ENCODE data around the gene CTSD. TPM values are rescaled to one million over a fixed set of nuclear protein-coding genes. Genes with fewer than 3 reads are reported as not detected.

CTSD gene
- polyA plus RNA-seq, 1 donor from 2014 or later = 30.5 TPM

GRCh38 chr11:1756791-1757771, 6.6 kb downstream of the CTSD start:
- H3K27me3 ChIP-seq (ENCODE audit: insufficient read depth, low read depth, low read length) = no peaks in the 10 kb centered on the region
- no peak overlapping the region for H3K4me3 ChIP-seq (ENCODE audit: low read length)
- no peaks in the 10 kb centered on the region for H3K79me2 ChIP-seq (replicated peaks; ENCODE audit: insufficient read depth, low read length)
- no peaks in the 10 kb centered on the region for H3K9me2 ChIP-seq (ENCODE audit: insufficient read depth, low read length)
- H3K4me2 ChIP-seq (ENCODE audit: low read length) = no peak overlapping the region
- no peak overlapping the region for H3K27ac ChIP-seq (ENCODE audit: low read length)
- no peaks in the 10 kb centered on the region for H3F3A ChIP-seq (ENCODE audit: insufficient read depth, low read length, poor library complexity, severe bottlenecking)
- no peak overlapping the region for H2AFZ ChIP-seq (ENCODE audit: low read depth, low read length)
- no peaks in the 10 kb centered on the region for H3K36me3 ChIP-seq (ENCODE audit: insufficient read depth, low read length)
- H4K20me1 ChIP-seq (ENCODE audit: insufficient read depth) = no peaks in the 10 kb centered on the region
- TF ChIP-seq TAF1 (IDR thresholded peaks at IDR 0.05; ENCODE audit: low read depth) = no peak
- TF ChIP-seq POLR2AphosphoS5 (IDR thresholded peaks at IDR 0.05) = no peak
- no peak for TF ChIP-seq SMC3 (conservative IDR thresholded peaks at IDR 0.05; ENCODE audit: poor library complexity)
- TF ChIP-seq, protein P1, sequence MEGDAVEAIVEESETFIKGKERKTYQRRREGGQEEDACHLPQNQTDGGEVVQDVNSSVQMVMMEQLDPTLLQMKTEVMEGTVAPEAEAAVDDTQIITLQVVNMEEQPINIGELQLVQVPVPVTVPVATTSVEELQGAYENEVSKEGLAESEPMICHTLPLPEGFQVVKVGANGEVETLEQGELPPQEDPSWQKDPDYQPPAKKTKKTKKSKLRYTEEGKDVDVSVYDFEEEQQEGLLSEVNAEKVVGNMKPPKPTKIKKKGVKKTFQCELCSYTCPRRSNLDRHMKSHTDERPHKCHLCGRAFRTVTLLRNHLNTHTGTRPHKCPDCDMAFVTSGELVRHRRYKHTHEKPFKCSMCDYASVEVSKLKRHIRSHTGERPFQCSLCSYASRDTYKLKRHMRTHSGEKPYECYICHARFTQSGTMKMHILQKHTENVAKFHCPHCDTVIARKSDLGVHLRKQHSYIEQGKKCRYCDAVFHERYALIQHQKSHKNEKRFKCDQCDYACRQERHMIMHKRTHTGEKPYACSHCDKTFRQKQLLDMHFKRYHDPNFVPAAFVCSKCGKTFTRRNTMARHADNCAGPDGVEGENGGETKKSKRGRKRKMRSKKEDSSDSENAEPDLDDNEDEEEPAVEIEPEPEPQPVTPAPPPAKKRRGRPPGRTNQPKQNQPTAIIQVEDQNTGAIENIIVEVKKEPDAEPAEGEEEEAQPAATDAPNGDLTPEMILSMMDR (IDR thresholded peaks at IDR 0.05; ENCODE audit: poor library complexity, severe bottlenecking) = no peak
- TF ChIP-seq EP300 (conservative IDR thresholded peaks at IDR 0.05; ENCODE audit: poor library complexity, severe bottlenecking) = no peak
- no peak for TF ChIP-seq RAD21 (conservative IDR thresholded peaks at IDR 0.05)
- no peak for TF ChIP-seq MXI1 (conservative IDR thresholded peaks at IDR 0.05; ENCODE audit: poor library complexity, severe bottlenecking)
- no peak for TF ChIP-seq REST (IDR thresholded peaks at IDR 0.05; ENCODE audit: borderline replicate concordance)
- no peak for TF ChIP-seq EZH2 (IDR thresholded peaks at IDR 0.05; ENCODE audit: borderline replicate concordance, insufficient read depth, low read length, poor library complexity, severe bottlenecking)
- H3K9ac ChIP-seq (ENCODE audit: low read length) = no peak overlapping the region
- H3K9me3 ChIP-seq (ENCODE audit: low read length) = no peaks in the 10 kb centered on the region

- Histone ChIP-seq H3K27me3 (ENCODE audit: insufficient read depth, low read depth, low read length) (no peaks in the 10 kb centered on the region), H3K79me2 (replicated peaks; ENCODE audit: insufficient read depth, low read length) (no peaks in the 10 kb centered on the region), H3F3A (ENCODE audit: insufficient read depth, low read length, poor library complexity, severe bottlenecking) (no peaks in the 10 kb centered on the region), H2AFZ (ENCODE audit: low read depth, low read length) (no peak overlapping the region), H3K9me2 (ENCODE audit: insufficient read depth, low read length) (no peaks in the 10 kb centered on the region), H3K4me2 (ENCODE audit: low read length) (no peak overlapping the region), H3K27ac (ENCODE audit: low read length) (no peak overlapping the region), H4K20me1 (ENCODE audit: insufficient read depth) (no peaks in the 10 kb centered on the region), H3K4me3 (ENCODE audit: low read length) (no peak overlapping the region), H3K9ac (ENCODE audit: low read length) (no peak overlapping the region), H3K36me3 (ENCODE audit: insufficient read depth, low read length) (no peaks in the 10 kb centered on the region), H3K9me3 (ENCODE audit: low read length) (no peaks in the 10 kb centered on the region)
- TF ChIP-seq SMC3 (conservative IDR thresholded peaks at IDR 0.05; ENCODE audit: poor library complexity) (no peak), EZH2 (IDR thresholded peaks at IDR 0.05; ENCODE audit: borderline replicate concordance, insufficient read depth, low read length, poor library complexity, severe bottlenecking) (no peak), RAD21 (conservative IDR thresholded peaks at IDR 0.05) (no peak), MXI1 (conservative IDR thresholded peaks at IDR 0.05; ENCODE audit: poor library complexity, severe bottlenecking) (no peak), EP300 (conservative IDR thresholded peaks at IDR 0.05; ENCODE audit: poor library complexity, severe bottlenecking) (no peak), TAF1 (IDR thresholded peaks at IDR 0.05; ENCODE audit: low read depth) (no peak), REST (IDR thresholded peaks at IDR 0.05; ENCODE audit: borderline replicate concordance) (no peak), POLR2AphosphoS5 (IDR thresholded peaks at IDR 0.05) (no peak)
- TF ChIP-seq, protein P1 (IDR thresholded peaks at IDR 0.05; ENCODE audit: poor library complexity, severe bottlenecking) = no peak
Observed at GRCh38 chr11:1755692-1756561, 7.8 kb downstream of the CTSD start.

Measured in neural cell (in vitro differentiated cells).